H9 (cell line): Measurements from ENCODE around the gene OR2AE1. TPM values are rescaled to one million over a fixed set of nuclear protein-coding genes. Genes with fewer than 3 reads are reported as not detected.

Source experiments
- DNase-seq: peaks from one replicate; pipeline ENCODE4 v3.0.0-alpha.2; 2017
- H2AFZ ChIP-seq: one replicate; pipeline ENCODE4 v1.6.1; 2013; ENCODE audit warnings: mild to moderate bottlenecking, low read length, control low read depth, moderate library complexity
- H2AK5ac ChIP-seq: 2 replicates; pipeline ENCODE4 v1.6.1; 2013; ENCODE audit warnings: low read length, control low read depth, mixed read lengths; ENCODE audit not compliant: insufficient read length
- H2BK120ac ChIP-seq: one replicate; pipeline ENCODE4 v1.6.1; 2013; ENCODE audit warnings: low read depth, mild to moderate bottlenecking, low read length, control low read depth, inconsistent platforms; ENCODE audit not compliant: poor library complexity, severe bottlenecking
- H2BK12ac ChIP-seq: 2 replicates; pipeline ENCODE4 v1.6.1; 2013; ENCODE audit warnings: low read length, control low read depth, mixed read lengths, low read depth; ENCODE audit not compliant: insufficient read length
- H2BK15ac ChIP-seq: 2 replicates; pipeline ENCODE4 v1.6.1; 2013; ENCODE audit warnings: low read depth, low read length, control low read depth
- H2BK20ac ChIP-seq: one replicate; pipeline ENCODE4 v1.6.1; 2013; ENCODE audit warnings: low read depth, mild to moderate bottlenecking, low read length, control low read depth, inconsistent platforms; ENCODE audit not compliant: poor library complexity, severe bottlenecking
- H2BK5ac ChIP-seq: 2 replicates; pipeline ENCODE4 v1.6.1; 2013; ENCODE audit warnings: low read length, control low read depth, mixed read lengths; ENCODE audit not compliant: insufficient read length
- H3K14ac ChIP-seq: 2 replicates; pipeline ENCODE4 v1.6.1; 2013; ENCODE audit warnings: low read length, control low read depth; ENCODE audit not compliant: insufficient read depth
- H3K18ac ChIP-seq: 2 replicates; pipeline ENCODE4 v1.6.1; 2013; ENCODE audit warnings: low read depth, mild to moderate bottlenecking, mixed read lengths, low read length, control low read depth; ENCODE audit not compliant: insufficient read length
- H3K23ac ChIP-seq: 2 replicates; pipeline ENCODE4 v1.6.1; 2013; ENCODE audit warnings: low read length, control low read depth, mixed read lengths, low read depth; ENCODE audit not compliant: insufficient read length
- H3K23me2 ChIP-seq: 2 replicates; pipeline ENCODE4 v1.6.1; 2013; ENCODE audit warnings: low read depth, mild to moderate bottlenecking, mixed read lengths, low read length, control low read depth; ENCODE audit not compliant: insufficient read length, poor library complexity, severe bottlenecking
- H3K27ac ChIP-seq: 2 replicates; pipeline ENCODE4 v1.5.1; 2013; ENCODE audit warnings: low read length, control low read depth, mixed read lengths, low read depth; ENCODE audit not compliant: insufficient read length
- H3K27me3 ChIP-seq: 2 replicates; pipeline ENCODE4 v1.6.1; 2013; ENCODE audit warnings: low read length, control low read depth, inconsistent platforms; ENCODE audit not compliant: insufficient read depth
- H3K4ac ChIP-seq: 2 replicates; pipeline ENCODE4 v1.6.1; 2013; ENCODE audit warnings: low read depth, mild to moderate bottlenecking, control low read depth, inconsistent platforms, low read length, moderate library complexity
- H3K4me1 ChIP-seq: 2 replicates; pipeline ENCODE4 v1.6.1; 2013; ENCODE audit warnings: low read length, control low read depth, inconsistent platforms; ENCODE audit not compliant: insufficient read depth
- H3K4me2 ChIP-seq: 2 replicates; pipeline ENCODE4 v1.6.1; 2013; ENCODE audit warnings: low read length, control low read depth, mixed read lengths; ENCODE audit not compliant: insufficient read length, insufficient read depth
- H3K56ac ChIP-seq: 2 replicates; pipeline ENCODE4 v1.6.1; 2013; ENCODE audit warnings: low read depth, mild to moderate bottlenecking, mixed read lengths, low read length, control low read depth; ENCODE audit not compliant: insufficient read length
- H3K79me1 ChIP-seq: 2 replicates; pipeline ENCODE4 v1.6.1; 2013; ENCODE audit warnings: low read depth, mild to moderate bottlenecking, moderate library complexity, low read length, control low read depth, inconsistent platforms; ENCODE audit not compliant: insufficient read depth, poor library complexity, severe bottlenecking
- H3K79me2 ChIP-seq: 2 replicates; pipeline ENCODE4 v1.6.1; 2013; ENCODE audit warnings: low read length, control low read depth, inconsistent platforms; ENCODE audit not compliant: insufficient read depth
- H3K9ac ChIP-seq: 2 replicates; pipeline ENCODE4 v1.6.1; 2013; ENCODE audit warnings: low read length, control low read depth, mixed read lengths; ENCODE audit not compliant: insufficient read length; ENCODE audit errors: extremely low read depth
- H3K9me3 ChIP-seq: one replicate; pipeline ENCODE4 v1.6.1; 2013; ENCODE audit warnings: low read depth, low read length, inconsistent platforms; ENCODE audit not compliant: control insufficient read depth
- H3T11ph ChIP-seq: one replicate; pipeline ENCODE4 v1.6.1; 2013; ENCODE audit warnings: mild to moderate bottlenecking, low read length, control low read depth, inconsistent platforms
- H4K20me1 ChIP-seq: one replicate; pipeline ENCODE4 v1.6.1; 2013; ENCODE audit not compliant: control insufficient read depth, insufficient read length, insufficient read depth
- H4K5ac ChIP-seq: 2 replicates; pipeline ENCODE4 v1.6.1; 2013; ENCODE audit warnings: low read depth, mild to moderate bottlenecking, mixed read lengths, low read length, control low read depth; ENCODE audit not compliant: insufficient read length
- H4K8ac ChIP-seq: replicated peaks from 2 replicates; pipeline ENCODE4 v1.6.1; 2013; ENCODE audit warnings: low read length, control low read depth, mixed read lengths, low read depth; ENCODE audit not compliant: insufficient read length
- H4K91ac ChIP-seq: 2 replicates; pipeline ENCODE4 v1.6.1; 2013; ENCODE audit warnings: low read depth, mild to moderate bottlenecking, moderate library complexity, mixed read lengths, low read length, control low read depth; ENCODE audit not compliant: insufficient read length
- H3K27ac Mint-ChIP-seq, 3 experiments: 2 replicates in 2 of 3; 3 replicates in 1 of 3; pipeline ENCODE4 v1.8.0; 2020 to 2021; ENCODE audit warnings: mixed read lengths in 3 of 3, mild to moderate bottlenecking in 1 of 3, moderate library complexity in 1 of 3
- H3K27me3 Mint-ChIP-seq: 2 replicates; pipeline ENCODE4 v1.8.0; 2021; ENCODE audit warnings: low read depth, mild to moderate bottlenecking, moderate library complexity, mixed read lengths
- H3K36me3 Mint-ChIP-seq, 3 experiments: 2 replicates in 2 of 3; 3 replicates in 1 of 3; pipeline ENCODE4 v1.8.0; 2020 to 2021; ENCODE audit warnings: low read depth in 3 of 3, mixed read lengths in 3 of 3; ENCODE audit not compliant: insufficient read depth in 1 of 3
- H3K4me1 Mint-ChIP-seq, 2 experiments: 2 replicates each; pipeline ENCODE4 v1.8.0; 2020; ENCODE audit warnings: mixed read lengths in 2 of 2
- H3K4me3 Mint-ChIP-seq, 2 experiments: 2 replicates in 1 of 2; 3 replicates in 1 of 2; pipeline ENCODE4 v1.8.0; 2020 to 2021; ENCODE audit warnings: mild to moderate bottlenecking in 2 of 2, mixed read lengths in 2 of 2, moderate library complexity in 1 of 2
- H3K9me3 Mint-ChIP-seq, 2 experiments: 2 replicates in 1 of 2; 3 replicates in 1 of 2; pipeline ENCODE4 v1.8.0; 2020; ENCODE audit warnings: mild to moderate bottlenecking in 2 of 2, mixed read lengths in 2 of 2, moderate library complexity in 1 of 2
- total RNA-seq: library from RNA; stranded (reverse); gene quantifications from 2 replicates; pipeline ENCODE4 v1.2.1, GENCODE V29; 2021
- TF ChIP-seq, protein P1 (sequence below): fragments of 200-600 bp; sonication (generic); conservative IDR thresholded peaks from 3 replicates; pipeline ENCODE4 v1.8.0; 2021; ENCODE audit warnings: antibody characterized with exemption, mild to moderate bottlenecking

OR2AE1 gene
- total RNA-seq, 1 experiment from 2014 or later = not detected

DNA sequence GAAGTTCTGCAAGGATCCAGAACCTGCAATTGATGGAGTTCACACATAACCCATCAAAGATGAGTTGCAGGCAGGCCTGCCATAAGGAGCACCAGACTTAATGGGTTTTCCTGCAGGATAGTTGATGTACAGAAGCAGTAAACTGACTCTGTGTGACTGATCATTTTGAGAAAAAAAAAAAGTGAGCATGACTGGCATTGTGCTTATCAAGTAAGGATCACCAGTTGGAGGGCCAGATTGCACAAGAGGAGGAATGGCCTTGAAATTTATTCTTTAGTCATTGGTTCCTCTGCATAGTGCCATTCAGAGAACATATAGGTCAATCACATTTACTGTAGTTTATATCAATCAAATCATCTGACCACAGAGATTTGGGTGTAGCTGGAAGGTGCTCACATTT lies 45.2 kb downstream of the OR2AE1 start:
- no peaks in the 10 kb centered on the region for H3K9me3 ChIP-seq
- no peak overlapping the region for H3K18ac ChIP-seq
- no peaks in the 10 kb centered on the region for H4K20me1 ChIP-seq
- no peak overlapping the region for H2BK15ac ChIP-seq
- no peak overlapping the region for H2BK20ac ChIP-seq
- no peak overlapping the region for H3K9ac ChIP-seq
- no peak overlapping the region for H3K56ac ChIP-seq
- no peaks in the 10 kb centered on the region for H3K79me2 ChIP-seq
- no peak overlapping the region for H3K14ac ChIP-seq
- Mint-ChIP-seq H3K4me1 (peaks cover 0 to 7% of the 10 kb centered on the region in 2 experiments; a peak in 2 of 4 replicates), H3K27ac (no peak overlapping the region), H3K4me3 (no peak overlapping the region), H3K27me3 (peaks cover 3% of the 10 kb centered on the region; the same call in 1 of the 2 replicates), H3K36me3 (no peaks in the 10 kb centered on the region), H3K9me3 (no peaks in the 10 kb centered on the region)
- no peak overlapping the region for H2AFZ ChIP-seq
- H2AK5ac ChIP-seq = no peak overlapping the region
- H2BK120ac ChIP-seq = no peak overlapping the region
- no peak overlapping the region for H3K27ac ChIP-seq
- H3K23me2 ChIP-seq = no peaks in the 10 kb centered on the region
- no peak overlapping the region for H3T11ph ChIP-seq
- no peak overlapping the region for H2BK5ac ChIP-seq
- no peak overlapping the region for H2BK12ac ChIP-seq
- no peak overlapping the region for H4K8ac ChIP-seq
- no peak for DNase-seq
- no peak overlapping the region for H3K4ac ChIP-seq
- no peaks in the 10 kb centered on the region for H3K4me1 ChIP-seq
- H3K27me3 ChIP-seq = no peaks in the 10 kb centered on the region
- no peaks in the 10 kb centered on the region for H3K79me1 ChIP-seq
- H3K4me2 ChIP-seq = no peak overlapping the region
- H3K23ac ChIP-seq = no peak overlapping the region
- TF ChIP-seq, protein P1, sequence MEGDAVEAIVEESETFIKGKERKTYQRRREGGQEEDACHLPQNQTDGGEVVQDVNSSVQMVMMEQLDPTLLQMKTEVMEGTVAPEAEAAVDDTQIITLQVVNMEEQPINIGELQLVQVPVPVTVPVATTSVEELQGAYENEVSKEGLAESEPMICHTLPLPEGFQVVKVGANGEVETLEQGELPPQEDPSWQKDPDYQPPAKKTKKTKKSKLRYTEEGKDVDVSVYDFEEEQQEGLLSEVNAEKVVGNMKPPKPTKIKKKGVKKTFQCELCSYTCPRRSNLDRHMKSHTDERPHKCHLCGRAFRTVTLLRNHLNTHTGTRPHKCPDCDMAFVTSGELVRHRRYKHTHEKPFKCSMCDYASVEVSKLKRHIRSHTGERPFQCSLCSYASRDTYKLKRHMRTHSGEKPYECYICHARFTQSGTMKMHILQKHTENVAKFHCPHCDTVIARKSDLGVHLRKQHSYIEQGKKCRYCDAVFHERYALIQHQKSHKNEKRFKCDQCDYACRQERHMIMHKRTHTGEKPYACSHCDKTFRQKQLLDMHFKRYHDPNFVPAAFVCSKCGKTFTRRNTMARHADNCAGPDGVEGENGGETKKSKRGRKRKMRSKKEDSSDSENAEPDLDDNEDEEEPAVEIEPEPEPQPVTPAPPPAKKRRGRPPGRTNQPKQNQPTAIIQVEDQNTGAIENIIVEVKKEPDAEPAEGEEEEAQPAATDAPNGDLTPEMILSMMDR = no peak
- H4K5ac ChIP-seq = no peak overlapping the region
- H4K91ac ChIP-seq = no peak overlapping the region
